ENCODE data around the gene SNED1.

The SNED1 gene

GRCh38 chr2:241049739-241050623 is 51.6 kb downstream of the SNED1 start:
- DNase-seq = no peak

- DNase-seq = no peak
Measured at GRCh38 chr2:241050624-241051577, 52.5 kb downstream of the SNED1 start.

GRCh38 chr2:241051578-241052487 is 53.4 kb downstream of the SNED1 start:
- no peak for DNase-seq

GRCh38 chr2:241052677-241053360 is 54.4 kb downstream of the SNED1 start:
- DNase-seq = no peak

- no peak for DNase-seq
Measured at GRCh38 chr2:241053576-241054251, 55.3 kb downstream of the SNED1 start.

- no peak for DNase-seq
Measured at GRCh38 chr2:241061275-241061674, 62.9 kb downstream of the SNED1 start.

- DNase-seq = no peak
Measured at GRCh38 chr2:241062389-241063092, 64.1 kb downstream of the SNED1 start.

GRCh38 chr2:241063093-241063551 is 64.7 kb downstream of the SNED1 start:
- no peak for DNase-seq

- DNase-seq = no peak
Measured at GRCh38 chr2:241063587-241063986, 65.2 kb downstream of the SNED1 start.

- no peak for DNase-seq
Measured at GRCh38 chr2:241064008-241064801, 65.8 kb downstream of the SNED1 start.

- no peak for DNase-seq
Measured at GRCh38 chr2:241064802-241065354, 66.5 kb downstream of the SNED1 start.

GRCh38 chr2:241065355-241065803 is 67.0 kb downstream of the SNED1 start:
- no peak for DNase-seq

- DNase-seq = no peak
Measured at GRCh38 chr2:241066171-241066892, 67.9 kb downstream of the SNED1 start.

GRCh38 chr2:241066893-241067341 is 68.5 kb downstream of the SNED1 start:
- no peak for DNase-seq

- DNase-seq = no peak
Measured at GRCh38 chr2:241067501-241068135, 69.2 kb downstream of the SNED1 start.

- no peak for DNase-seq
Measured at GRCh38 chr2:241068136-241068941, 69.9 kb downstream of the SNED1 start.

Measured in EL (cell line).